GM21447 (cell line): ENCODE data around the gene LRRC10B.

Source experiments
- ATAC-seq: cut with Tn5 transposase; IDR thresholded peaks from one replicate; pipeline ENCODE4 v1.9.1; 2021; ENCODE audit not compliant: unreplicated experiment

Gene LRRC10B

DNA sequence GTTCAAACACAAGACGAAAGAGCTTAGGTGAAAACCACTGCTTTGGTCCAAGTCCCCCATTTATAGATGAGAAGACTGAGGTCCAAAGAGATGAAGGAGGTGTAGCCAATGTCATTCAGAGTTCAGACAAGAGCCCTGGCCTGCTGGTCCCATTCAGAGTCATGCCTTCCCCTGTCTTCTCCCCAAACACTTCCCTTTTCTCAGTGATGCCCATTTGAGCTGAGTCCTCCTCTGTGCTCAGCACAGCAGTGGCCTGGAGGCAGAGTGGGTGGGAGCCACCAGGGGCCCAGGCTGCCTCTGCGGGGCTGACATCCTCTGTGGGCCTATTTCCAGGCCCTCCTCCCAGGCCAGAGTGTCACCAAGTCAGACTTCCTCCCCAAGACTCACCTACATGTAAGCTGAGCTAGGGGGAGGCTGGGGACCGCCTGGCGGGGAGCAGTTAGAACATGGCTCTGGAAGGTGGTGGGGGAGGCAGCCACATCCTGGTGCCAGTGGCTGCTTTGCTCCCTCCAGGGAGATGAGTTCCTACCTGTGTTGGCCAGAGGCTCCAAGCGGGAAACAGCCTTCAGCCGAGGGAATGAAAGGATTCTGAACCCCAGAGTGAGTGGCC is 22.4 kb upstream of the LRRC10B start:
- ATAC-seq: no peak

DNA sequence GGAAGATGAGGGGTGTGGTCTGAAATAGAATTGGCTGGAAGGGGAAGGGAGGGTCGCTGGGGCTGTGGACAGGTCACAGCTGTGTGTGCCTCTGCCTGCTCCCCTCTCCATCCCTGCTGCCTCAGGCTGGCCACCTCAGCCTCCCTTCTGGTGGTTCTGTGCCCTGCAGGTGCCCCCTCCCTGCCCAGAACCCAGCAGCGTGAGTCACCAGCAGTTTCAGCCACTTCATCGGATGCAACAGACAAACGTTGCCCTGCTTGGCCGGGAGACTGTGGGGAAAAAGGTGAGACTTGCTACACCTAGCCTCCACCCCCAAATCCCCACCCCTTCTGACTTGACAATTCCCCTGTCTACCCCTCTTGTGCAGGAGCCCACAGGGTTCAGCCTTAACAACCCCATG is 21.8 kb upstream of the LRRC10B start:
- ATAC-seq: no peak

- no peak for ATAC-seq
Measured at GRCh38 chr11:61487342-61488025, 21.1 kb upstream of the LRRC10B start.

- ATAC-seq: no peak
Measured at GRCh38 chr11:61488651-61489291, 19.8 kb upstream of the LRRC10B start.

GRCh38 chr11:61489833-61490721 is 18.5 kb upstream of the LRRC10B start:
- ATAC-seq: no peak

- no peak for ATAC-seq
Measured at GRCh38 chr11:61491736-61492395, 16.7 kb upstream of the LRRC10B start.

DNA sequence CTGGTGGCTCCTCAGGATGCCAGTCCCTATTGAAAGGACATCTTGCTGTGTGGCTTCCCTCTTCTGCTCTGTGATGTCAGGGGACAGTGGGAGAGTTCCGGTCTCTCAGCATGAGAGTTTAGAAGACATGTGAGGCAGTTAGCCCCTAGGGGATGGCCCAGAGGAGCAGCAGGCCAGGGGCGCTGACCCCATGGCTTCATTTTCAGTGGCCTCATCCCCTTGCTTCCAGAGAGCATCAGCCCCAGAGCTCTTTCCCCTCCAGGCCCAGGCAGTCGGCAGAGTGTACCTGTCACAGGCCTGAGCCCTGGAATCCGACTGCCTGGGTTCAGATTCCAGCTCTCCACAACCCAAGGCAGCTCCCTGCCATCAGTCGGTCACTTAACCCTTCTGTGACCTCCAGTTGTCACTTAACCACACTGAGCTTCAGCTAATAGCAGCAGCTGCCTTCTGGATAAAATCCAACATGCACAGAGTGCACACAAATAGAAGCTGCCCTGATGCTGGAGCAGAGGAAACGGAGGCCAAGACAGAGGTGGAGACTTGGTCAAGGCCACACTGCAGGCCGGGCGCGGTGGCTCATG is 14.1 kb upstream of the LRRC10B start:
- ATAC-seq: no peak

DNA sequence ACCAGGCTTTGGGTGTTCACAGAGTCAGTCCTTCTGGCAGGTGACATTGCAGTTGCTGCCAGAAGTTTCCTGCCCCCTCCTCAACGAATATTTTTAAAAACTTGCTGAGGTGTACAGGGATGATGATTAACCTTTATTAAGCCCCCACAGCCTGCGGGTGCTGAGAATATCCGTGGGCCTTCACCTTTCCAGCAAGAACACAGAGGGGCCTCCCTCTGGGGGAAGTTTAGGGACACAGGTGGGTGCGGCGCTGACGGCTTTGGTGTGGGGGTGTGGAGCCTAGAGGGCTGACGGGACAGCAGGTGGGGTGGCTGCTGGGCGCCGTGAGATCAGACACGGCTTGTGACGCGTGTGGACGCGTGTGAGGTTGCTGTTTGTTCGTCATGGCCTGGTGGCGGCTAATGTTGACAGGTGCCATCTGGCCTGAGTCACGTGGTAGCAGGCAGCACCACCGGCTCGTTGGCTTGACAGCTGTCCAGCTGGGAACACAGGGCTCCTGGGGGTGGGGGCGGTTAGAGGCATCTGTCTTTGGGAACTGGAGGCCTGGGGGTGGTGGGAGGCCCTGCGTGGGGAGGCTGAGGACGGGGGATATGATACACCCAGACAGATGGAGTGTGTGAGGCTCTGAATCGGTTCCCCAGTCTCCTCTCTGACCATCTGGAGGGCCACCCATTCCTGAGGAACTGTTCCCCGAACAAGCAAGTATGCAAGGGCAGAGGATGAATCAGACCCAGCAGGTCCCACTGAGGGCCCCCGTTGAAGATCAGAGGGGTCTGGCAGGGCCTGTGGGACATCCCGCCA is 12.5 kb upstream of the LRRC10B start:
- no peak for ATAC-seq

DNA sequence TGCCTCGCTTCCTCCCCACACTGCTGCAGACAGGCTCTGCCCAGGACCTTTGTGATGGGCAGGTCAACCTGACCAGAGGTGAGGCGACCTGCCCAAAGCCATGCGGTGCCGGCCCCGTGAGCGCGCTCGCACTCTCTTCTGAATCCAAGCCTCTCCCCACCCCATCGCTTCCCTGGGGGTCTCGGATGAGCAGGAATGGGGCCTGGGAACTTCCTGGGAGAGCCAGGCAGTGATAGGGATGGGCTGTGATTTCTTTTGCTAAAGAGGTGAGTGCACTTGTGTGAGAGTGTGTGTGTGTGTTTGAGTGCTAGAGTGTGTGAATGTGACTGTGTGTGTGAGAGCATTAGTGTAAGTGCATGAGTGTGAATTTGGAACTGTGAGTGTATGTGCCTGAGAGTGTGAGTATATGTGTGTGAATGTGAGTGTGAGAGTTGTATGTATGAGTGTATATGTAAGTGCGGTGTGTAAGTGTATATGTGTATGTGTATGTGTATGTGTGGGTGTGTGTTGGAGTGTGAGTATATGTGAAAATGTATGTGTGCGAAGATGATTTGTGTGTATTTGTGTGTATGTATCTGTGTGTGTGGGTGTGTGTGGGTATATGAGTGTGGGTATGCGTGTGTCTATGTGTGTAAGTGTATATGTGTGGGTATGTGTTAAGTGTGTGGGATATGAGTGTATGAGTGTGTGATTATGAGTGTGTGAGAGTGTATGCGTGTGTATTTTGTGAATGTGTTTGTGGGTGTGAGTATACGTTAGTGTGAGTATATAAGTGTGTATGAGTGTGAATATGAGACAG is 11.7 kb upstream of the LRRC10B start:
- no peak for ATAC-seq

- ATAC-seq: no peak
Measured at GRCh38 chr11:61497473-61497872, 11.1 kb upstream of the LRRC10B start.

- no peak for ATAC-seq
Measured at GRCh38 chr11:61497876-61498275, 10.7 kb upstream of the LRRC10B start.

- no peak for ATAC-seq
Measured at GRCh38 chr11:61498767-61499341, 9.7 kb upstream of the LRRC10B start.

DNA sequence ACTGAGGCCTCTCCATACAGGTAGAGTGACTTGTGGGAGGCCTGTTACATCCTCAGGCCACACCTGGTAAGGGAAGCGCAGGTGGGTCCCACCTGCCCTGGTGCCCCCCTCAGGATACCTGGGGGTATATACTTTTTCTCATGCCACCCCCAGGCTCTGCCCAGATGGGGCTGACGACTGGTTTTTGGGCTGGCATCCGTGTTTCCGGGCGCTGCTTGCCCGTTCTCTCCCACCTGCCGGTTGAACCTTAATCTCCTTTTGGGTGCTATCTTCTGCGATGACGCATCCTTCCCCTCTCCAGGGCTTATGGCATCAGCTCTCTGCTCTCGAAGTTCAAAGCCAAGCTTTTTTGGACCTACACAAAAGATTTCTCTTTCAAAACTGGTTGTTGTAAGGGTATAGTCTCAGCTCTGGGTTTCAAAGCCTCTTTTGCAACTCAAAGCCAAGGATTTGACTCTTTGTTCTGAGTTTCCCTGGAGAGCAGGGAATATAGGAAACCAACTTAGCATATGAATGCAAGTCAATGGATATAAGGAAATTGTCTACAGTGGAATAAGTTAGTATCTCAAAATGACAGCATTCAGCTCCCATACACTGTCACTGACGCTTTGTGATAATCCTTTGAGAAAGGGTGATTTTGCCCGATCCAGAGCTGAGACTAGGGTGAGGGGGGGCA is 8.6 kb upstream of the LRRC10B start:
- no peak for ATAC-seq

GRCh38 chr11:61502522-61502921 is 6.0 kb upstream of the LRRC10B start:
- ATAC-seq: no peak

- ATAC-seq: no peak
Measured at GRCh38 chr11:61503135-61503770, 5.3 kb upstream of the LRRC10B start.

DNA sequence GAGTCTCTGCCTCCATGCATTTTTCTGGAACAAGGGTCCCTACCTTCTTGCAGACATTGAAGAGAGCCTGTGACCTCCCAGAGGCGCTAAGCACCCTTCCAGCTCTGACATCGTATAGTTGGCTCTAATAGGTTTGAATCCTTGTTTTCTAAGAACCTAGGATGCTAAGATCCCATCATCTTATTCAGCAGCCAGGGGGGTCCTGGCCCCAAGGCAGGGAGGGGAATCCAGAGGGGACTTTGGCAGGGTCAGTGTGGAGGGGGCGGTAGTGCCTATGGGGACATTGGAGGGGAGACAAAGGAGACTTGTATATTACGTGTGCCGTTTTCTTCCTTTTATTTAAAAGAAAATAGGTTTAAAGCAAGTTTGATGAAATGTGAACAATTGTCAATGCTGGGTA is 3.4 kb upstream of the LRRC10B start:
- no peak for ATAC-seq

DNA sequence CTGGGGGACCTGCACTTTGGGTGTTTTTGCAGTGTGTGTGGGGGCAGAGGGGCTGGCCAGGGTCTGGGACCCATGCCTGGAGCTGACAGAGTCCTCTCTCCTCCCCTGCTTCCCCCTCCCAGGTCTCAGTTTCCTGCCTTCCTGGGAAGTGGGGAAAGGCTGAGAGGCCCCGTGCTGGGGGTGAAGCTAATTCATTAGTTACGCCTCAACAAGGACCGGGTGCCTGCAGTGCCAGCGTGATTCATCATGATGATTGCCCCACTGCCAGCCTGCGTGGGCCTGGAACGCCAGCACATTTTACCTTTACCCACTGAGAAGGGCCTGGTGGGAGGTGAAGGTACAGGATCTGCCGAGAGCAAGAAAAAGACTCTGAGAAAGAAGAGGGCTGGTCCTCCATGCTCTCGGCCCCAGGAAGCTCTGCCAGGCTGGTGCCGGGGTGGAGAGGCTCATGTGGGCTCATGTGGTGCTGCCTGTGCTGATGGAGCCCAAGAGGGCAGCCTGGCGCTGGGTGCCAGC is 2.9 kb upstream of the LRRC10B start:
- no peak for ATAC-seq
